HG03060 (cell line): ENCODE results near the gene TTC9B.
"Not testable (repeated sequence)": the region's sequence is repeated elsewhere in the genome, so short reads cannot be mapped to it uniquely, and the experiment has no call there.

Experiments
- ATAC-seq: cut with Tn5 transposase; IDR thresholded peaks from one replicate; pipeline ENCODE4 v1.9.1; 2021; ENCODE audit warnings: low read depth, moderate number of reproducible peaks; ENCODE audit not compliant: unreplicated experiment

The TTC9B gene

GRCh38 chr19:40234429-40235237 is 16.4 kb upstream of the TTC9B start:
- no peak for ATAC-seq

- no peak for ATAC-seq
Measured at GRCh38 chr19:40233811-40234389, 15.7 kb upstream of the TTC9B start.

- no peak for ATAC-seq
Measured at GRCh38 chr19:40232949-40233810, 15.0 kb upstream of the TTC9B start.

GRCh38 chr19:40232479-40232878 is 14.3 kb upstream of the TTC9B start:
- ATAC-seq, result no peak

- no peak for ATAC-seq
Measured at GRCh38 chr19:40231544-40232424, 13.6 kb upstream of the TTC9B start.

GRCh38 chr19:40231057-40231456 is 12.9 kb upstream of the TTC9B start:
- no peak for ATAC-seq

- no peak for ATAC-seq
Measured at GRCh38 chr19:40229926-40230417, 11.8 kb upstream of the TTC9B start.

GRCh38 chr19:40229484-40229883 is 11.3 kb upstream of the TTC9B start:
- ATAC-seq, result no peak

- no peak for ATAC-seq
Measured at GRCh38 chr19:40228863-40229262, 10.7 kb upstream of the TTC9B start.

GRCh38 chr19:40228346-40228745 is 10.2 kb upstream of the TTC9B start:
- ATAC-seq, result no peak

GRCh38 chr19:40225440-40226305 is 7.5 kb upstream of the TTC9B start:
- ATAC-seq, result no peak

- no peak for ATAC-seq
Measured at GRCh38 chr19:40224342-40225150, 6.4 kb upstream of the TTC9B start.

- ATAC-seq, result no peak
Measured at GRCh38 chr19:40223135-40223822, 5.1 kb upstream of the TTC9B start.

GRCh38 chr19:40221858-40222619 is 3.9 kb upstream of the TTC9B start:
- no peak for ATAC-seq

GRCh38 chr19:40220674-40221073 is 2.5 kb upstream of the TTC9B start:
- ATAC-seq, result no peak

GRCh38 chr19:40219721-40220276 is 1.6 kb upstream of the TTC9B start:
- no peak for ATAC-seq

- ATAC-seq, result not testable (repeated sequence)
Measured at GRCh38 chr19:40219029-40219428, 845 bp upstream of the TTC9B start.
